K562 (cell line): ENCODE results near the gene KRT5. TPM values are rescaled to one million over a fixed set of nuclear protein-coding genes. Genes with fewer than 3 reads are reported as not detected.

ENCODE experiments used
- ATAC-seq: fragments of 200-7000 bp; cut with Tn5 transposase; 3 replicates; pipeline ENCODE4 v1.9.1; 2020; ENCODE audit warnings: moderate library complexity
- BruUV-seq: library from RNA; stranded (reverse); fragments of 400-500 nt; replicated peaks from 2 replicates; lab custom pipeline; 2021; lab: Mats Ljungman, UMichigan
- CTCF ChIA-PET: fragments of 300-600 bp; formaldehyde crosslinking; extraction: SDS; loops from one replicate; lab custom pipeline; 2021; ENCODE audit warnings: low intra/inter-chr PET ratio; lab: Yijun Ruan, JAX
- POLR2A ChIA-PET: fragments of 300-600, 350-650 bp; sonication (Branson Sonifier 250); formaldehyde crosslinking; extraction: SDS; loops from one replicate; lab custom pipeline; 2021; ENCODE audit warnings: antibody characterized with exemption, inconsistent platforms; lab: Yijun Ruan, JAX
- DNase-seq, 4 experiments: peaks; one replicate each; pipeline versions ENCODE4 v3.0.0 to v3.0.0-alpha.2; 2011 to 2018; ENCODE audit warnings: low spot score in 3 of 4, mixed read lengths in 3 of 4; ENCODE audit errors: extremely low read depth in 1 of 4
- FAIRE-seq: peaks from 2 replicates; lab custom pipeline; 2011; peaks lifted over from hg19 to GRCh38; lab: Jason Lieb, UNC
- H2AFZ ChIP-seq: 2 replicates; pipeline ENCODE4 v1.6.0; 2011; ENCODE audit warnings: low read depth, low read length, control low read depth, inconsistent platforms
- H3K27ac ChIP-seq: fragments of 200-600 bp; 3 replicates; pipeline ENCODE4 v1.8.0; 2011; ENCODE audit warnings: low read depth, mild to moderate bottlenecking, control low read depth, inconsistent platforms, low read length, moderate library complexity, mixed read lengths; ENCODE audit errors: extremely low read depth
- H3K27me3 ChIP-seq, 2 experiments: fragments of 300-600 bp in 1 of 2; 2 replicates in 1 of 2; 3 replicates in 1 of 2; pipeline versions ENCODE4 v1.6.0 to v1.8.0; 2011; ENCODE audit warnings: inconsistent platforms in 2 of 2, low read length in 2 of 2, mild to moderate bottlenecking in 1 of 2, mixed read lengths in 1 of 2, moderate library complexity in 1 of 2; ENCODE audit not compliant: control insufficient read depth in 2 of 2, insufficient read depth in 2 of 2
- H3K36me3 ChIP-seq: fragments of 300-600 bp; 3 replicates; pipeline ENCODE4 v1.8.0; 2011; ENCODE audit warnings: mild to moderate bottlenecking, low read length, inconsistent platforms; ENCODE audit not compliant: control insufficient read depth, insufficient read depth
- H3K4me1 ChIP-seq, 2 experiments: fragments of 200-600 bp in 1 of 2; replicated peaks in 1 of 2; 2 replicates in 1 of 2; 3 replicates in 1 of 2; pipeline versions ENCODE4 v1.5.1 to v1.8.0; 2011; ENCODE audit warnings: inconsistent platforms in 2 of 2, low read length in 2 of 2, mild to moderate bottlenecking in 1 of 2, mixed read lengths in 1 of 2, moderate library complexity in 1 of 2; ENCODE audit not compliant: control insufficient read depth in 2 of 2, insufficient read depth in 2 of 2
- H3K4me2 ChIP-seq: 2 replicates; pipeline ENCODE4 v1.6.1; 2011; ENCODE audit warnings: low read length, control low read depth, inconsistent platforms, mixed read lengths; ENCODE audit not compliant: insufficient read depth
- H3K4me3 ChIP-seq: fragments of 200-600 bp; sonication (generic), shearing (Covaris generic); 2 replicates; pipeline ENCODE4 v1.5.1; 2016; ENCODE audit warnings: control low read depth, inconsistent platforms
- H3K79me2 ChIP-seq: fragments of 200-600 bp; 3 replicates; pipeline ENCODE4 v1.8.0; 2011; ENCODE audit warnings: low read length, inconsistent platforms; ENCODE audit not compliant: control insufficient read depth, insufficient read depth
- H3K9ac ChIP-seq, 2 experiments: 2 replicates each; pipeline versions ENCODE4 v1.6.0 to v1.6.1; 2011; ENCODE audit warnings: low read depth in 2 of 2, low read length in 2 of 2, control low read depth in 1 of 2, inconsistent platforms in 1 of 2, mild to moderate bottlenecking in 1 of 2, mixed read lengths in 1 of 2; ENCODE audit not compliant: insufficient read depth in 1 of 2
- H3K9me1 ChIP-seq: one replicate; pipeline ENCODE4 v1.6.0; 2011; ENCODE audit warnings: inconsistent platforms, mild to moderate bottlenecking, low read length, moderate library complexity; ENCODE audit not compliant: control insufficient read depth, insufficient read depth
- H3K9me3 ChIP-seq: replicated peaks from 2 replicates; pipeline ENCODE4 v1.5.1; 2011; ENCODE audit warnings: low read depth, low read length, inconsistent platforms; ENCODE audit not compliant: control insufficient read depth, insufficient read depth
- H4K20me1 ChIP-seq: replicated peaks from 2 replicates; pipeline ENCODE4 v1.6.1; 2011; ENCODE audit warnings: low read length, inconsistent platforms, mixed read lengths; ENCODE audit not compliant: control insufficient read depth, insufficient read depth
- CHD1 ChIP-seq: fragments of 200-600 bp; sonication (generic); IDR thresholded peaks from one replicate; pipeline ENCODE4 v1.6.1; 2012; ENCODE audit warnings: mild to moderate bottlenecking, moderate library complexity, low read length, inconsistent platforms
- CREB3 ChIP-seq: fragments of 450-650 bp; conservative IDR thresholded peaks from 2 replicates; pipeline ENCODE4 v1.6.1; 2016; ENCODE audit warnings: missing genetic modification characterization, low read depth, mild to moderate bottlenecking, missing compliant biosample characterization, moderate library complexity
- FOXK1 ChIP-seq: sonication (generic); formaldehyde crosslinking; IDR thresholded peaks from 2 replicates; pipeline ENCODE4 v1.8.0; 2022; ENCODE audit warnings: missing genetic modification reagents, mild to moderate bottlenecking, borderline replicate concordance
- GTF2F1 ChIP-seq: IDR thresholded peaks from 2 replicates; pipeline ENCODE4 v1.6.1; 2011; ENCODE audit warnings: low read depth, low read length, improper control_type of control experiment
- HDAC2 ChIP-seq: fragments of 450-650 bp; IDR thresholded peaks from 2 replicates; pipeline ENCODE4 v1.6.1; 2016; ENCODE audit warnings: mild to moderate bottlenecking
- HMG20A ChIP-seq: fragments of 450-650 bp; formaldehyde crosslinking; conservative IDR thresholded peaks from 2 replicates; pipeline ENCODE4 v1.4.0; 2020; ENCODE audit warnings: mild to moderate bottlenecking, mixed read lengths
- KDM5B ChIP-seq: fragments of 200-600 bp; sonication (generic); IDR thresholded peaks from 2 replicates; pipeline ENCODE4 v1.6.1; 2012; ENCODE audit warnings: low read depth, mild to moderate bottlenecking, moderate library complexity, low read length, control low read depth, inconsistent platforms; ENCODE audit not compliant: insufficient replicate concordance
- KHSRP ChIP-seq: fragments of 450-650 bp; IDR thresholded peaks from 2 replicates; pipeline ENCODE4 v1.6.1; 2017
- NKRF ChIP-seq: fragments of 450-650 bp; IDR thresholded peaks from 2 replicates; pipeline ENCODE4 v1.6.1; 2016; ENCODE audit warnings: borderline replicate concordance
- PML ChIP-seq: IDR thresholded peaks from 2 replicates; pipeline ENCODE4 v1.6.1; 2012; ENCODE audit warnings: low read length, inconsistent platforms
- PURB ChIP-seq: sonication (generic); formaldehyde crosslinking; IDR thresholded peaks from 2 replicates; pipeline ENCODE4 v1.9.0; 2021; ENCODE audit warnings: low read depth, mild to moderate bottlenecking, missing genetic modification reagents
- RCOR1 ChIP-seq, 2 experiments: IDR thresholded peaks; 2 replicates each; pipeline ENCODE4 v1.6.1; 2012; ENCODE audit warnings: low read depth in 2 of 2, low read length in 2 of 2, borderline replicate concordance in 1 of 2, improper control_type of control experiment in 1 of 2
- SNRNP70 ChIP-seq: fragments of 200-400 bp; formaldehyde crosslinking; optimal IDR thresholded peaks from 2 replicates; pipeline ENCODE3; 2017; ENCODE audit warnings: low read depth, low read length
- TARDBP ChIP-seq: fragments of 450-650 bp; IDR thresholded peaks from 2 replicates; pipeline ENCODE4 v1.6.1; 2016
- THRB ChIP-seq: fragments of 450-650 bp; formaldehyde crosslinking; conservative IDR thresholded peaks from 2 replicates; pipeline ENCODE4 v1.4.0; 2022; ENCODE audit warnings: mild to moderate bottlenecking, missing genetic modification characterization
- ZNF395 ChIP-seq: fragments of 200-800 bp; sonication (Bioruptor generic); IDR thresholded peaks from 2 replicates; pipeline ENCODE4 v1.6.1; 2017; ENCODE audit warnings: missing genetic modification characterization, missing compliant biosample characterization
- WGBS: fragments of 100-300 bp; shearing (Covaris generic); methylation state at CpG from one replicate; pipeline ENCODE4 v1.1.6; 2016; ENCODE audit warnings: low coverage, mixed read lengths; ENCODE audit not compliant: insufficient coverage; ENCODE audit errors: missing lambda C conversion rate; 5-methylcytosine and 5-hydroxymethylcytosine counted together
- in situ Hi-C: fragments of 300-500 bp; cut with MboI; formaldehyde crosslinking; loops from 4 replicates; pipeline ENCODE4 v1.15.0; 2018; ENCODE audit warnings: inconsistent platforms, mixed read lengths
- intact Hi-C: fragments of 100-400 bp; cut with micrococcal nuclease; formaldehyde crosslinking; loops from 2 replicates; pipeline ENCODE4 v1.14.2; 2022
- polyA plus RNA-seq, 8 experiments: library from polyadenylated mRNA; depleted of rRNA in 4 of 8; stranded (reverse) in 5 of 8; unstranded in 3 of 8; fragments of >200 nt; fragmentation: Nextera tagmentation in 2 of 8; fragmentation: Illumina TruSeq in 1 of 8; extraction: Ambion mirVana in 2 of 8; extraction: Trizol in 1 of 8; gene quantifications; 2 replicates each; pipeline versions ENCODE4 v1.2.1 to v1.2.3, GENCODE V29; 2011 to 2014; ENCODE audit warnings: inconsistent platforms in 1 of 8, missing spikeins in 1 of 8
- total RNA-seq, 7 experiments: library from RNA; depleted of rRNA in 6 of 7; stranded (reverse); fragments of >200 nt in 6 of 7; fragmentation: Illumina TruSeq in 2 of 7; extraction: Trizol in 2 of 7; gene quantifications; 2 replicates each; pipeline versions ENCODE4 v1.2.1 to v1.2.3, GENCODE V29; 2011 to 2021; ENCODE audit warnings: low replicate concordance in 1 of 7

KRT5 gene
- total and polyA plus RNA-seq, 9 of the 15 experiments (the other 6 are each of a cell fraction or from before 2014, with no cell fraction given), result 0.32 TPM; not detected in 8

GRCh38 chr12:52480073-52480472, 40.1 kb downstream of the KRT5 start:
- WGBS, result 0% methylated on average over 3 of the region's 3 CpGs
- DNase-seq (no peak), FAIRE-seq (no peak), ATAC-seq (no peak)
- in situ Hi-C loops, result no loop called here
- no peaks in the 10 kb centered on the region for H3K36me3 ChIP-seq
- H2AFZ ChIP-seq, result no peak overlapping the region
- no peaks in the 10 kb centered on the region for H3K79me2 ChIP-seq
- no peak overlapping the region for H3K4me3 ChIP-seq
- no peaks in the 10 kb centered on the region for H3K27me3 ChIP-seq
- H3K4me2 ChIP-seq, result no peak overlapping the region
- H3K9me3 ChIP-seq, result no peaks in the 10 kb centered on the region
- no peaks in the 10 kb centered on the region for H4K20me1 ChIP-seq
- H3K27ac ChIP-seq, result no peak overlapping the region
- no peaks in the 10 kb centered on the region for H3K4me1 ChIP-seq
- BruUV-seq, result no TSS peak
- no peaks in the 10 kb centered on the region for H3K9me1 ChIP-seq
- intact Hi-C loops, result no loop called here
- no peak overlapping the region for H3K9ac ChIP-seq
- ChIA-PET CTCF (no interaction called here), POLR2A (no interaction called here)
- TF ChIP-seq ZNF395 (CRISPR knock-in tag) (no peak), CHD1 (no peak), KDM5B (no peak), FOXK1 (CRISPR knock-in tag) (no peak), NKRF (no peak), GTF2F1 (no peak), HMG20A (no peak), KHSRP (no peak), PML (no peak), TARDBP (no peak), THRB (CRISPR knock-in tag) (no peak), CREB3 (tag) (no peak), PURB (CRISPR knock-in tag) (no peak), RCOR1 (IDR thresholded peaks at IDR 0.05; ENCODE audit: borderline replicate concordance in 1 of 2, low read depth in 2 of 2, low read length in 2 of 2) (no peak), SNRNP70 (no peak), HDAC2 (no peak)
